H1 (cell line): ENCODE measurements around the gene TAT. TPM values are rescaled to one million over a fixed set of nuclear protein-coding genes. Genes with fewer than 3 reads are reported as not detected.

ENCODE experiments used
- TCF12 ChIP-seq: IDR thresholded peaks from 2 replicates; pipeline ENCODE4 v1.6.1; 2011; ENCODE audit warnings: low read depth, mild to moderate bottlenecking, low read length
- polyA plus RNA-seq, 7 experiments: library from polyadenylated mRNA; depleted of rRNA in 3 of 7; stranded (reverse) in 5 of 7; unstranded in 2 of 7; fragments of >200 nt in 5 of 7; fragments of 200-250 nt in 2 of 7; gene quantifications; 1 replicate in 5 of 7; 2 replicates in 1 of 7; 4 replicates in 1 of 7; pipeline versions ENCODE4 v1.2.1 to v1.2.3, GENCODE V29; 2011 to 2013; ENCODE audit warnings: missing spikeins in 2 of 7, mixed read lengths in 2 of 7
- total RNA-seq: library from RNA; stranded (reverse); fragmentation: NEBNext Ultra II Directional; extraction: Animal tissue kit (Norgen Biotek cat#: 25700); gene quantifications from 2 replicates; pipeline ENCODE4 v1.2.1, GENCODE V29; 2021
- TF ChIP-seq, protein P1 (sequence below): fragments of 300-600 bp; sonication (generic); IDR thresholded peaks from 2 replicates; pipeline ENCODE4 v1.7.1; 2012; ENCODE audit warnings: low read length, moderate library complexity, mild to moderate bottlenecking, inconsistent platforms; ENCODE audit not compliant: insufficient replicate concordance

The TAT gene
- total and polyA plus RNA-seq, 2 of the 8 experiments (the other 6 are each of a cell fraction or from before 2014, with no cell fraction given) = 0.03 TPM; not detected in 1

DNA sequence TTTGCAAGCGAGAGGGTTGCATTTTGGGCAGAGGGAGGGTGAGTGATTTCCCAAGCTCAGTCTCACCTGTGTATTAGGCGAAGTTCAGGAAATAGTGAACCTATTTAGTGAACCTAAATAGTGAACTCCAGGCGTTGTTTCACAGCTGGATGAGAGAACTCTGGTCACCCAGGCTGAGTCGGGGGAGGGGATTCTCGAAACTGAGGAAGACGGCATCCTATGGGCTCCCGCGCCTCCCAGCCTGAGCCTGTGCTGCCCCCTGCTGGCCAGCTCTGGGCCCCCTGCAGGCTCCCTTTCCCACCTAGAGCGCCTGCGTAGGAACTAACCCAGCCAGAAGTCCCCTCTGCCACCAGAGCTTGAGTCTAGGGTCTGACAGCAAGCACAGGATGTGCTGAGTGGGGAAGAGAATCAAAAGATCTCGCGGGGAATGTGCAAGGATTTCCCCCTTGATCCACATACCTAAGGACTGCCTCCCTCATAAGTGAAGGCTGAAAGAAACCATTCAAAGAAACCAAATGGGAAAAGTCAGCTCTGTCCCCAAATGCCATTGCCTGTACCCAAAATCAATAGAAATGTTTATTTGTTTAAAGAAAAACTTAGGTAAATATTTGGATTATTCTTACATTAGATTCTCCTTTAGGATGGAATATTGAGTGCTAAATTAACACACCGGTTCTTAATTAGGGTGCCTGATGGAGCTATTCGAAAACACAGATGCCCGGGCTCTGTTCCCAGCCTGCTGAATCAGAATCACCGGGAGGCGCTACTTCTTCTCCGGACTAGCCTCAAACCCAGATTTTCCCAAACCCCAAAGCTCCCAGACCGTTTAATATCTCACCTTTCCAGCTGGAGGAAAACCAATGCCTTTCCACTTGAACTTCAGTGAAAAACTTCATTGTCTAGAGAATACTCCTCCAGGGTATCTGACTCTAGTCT is 34.3 kb upstream of the TAT start (continued):
- TF ChIP-seq, protein P1, sequence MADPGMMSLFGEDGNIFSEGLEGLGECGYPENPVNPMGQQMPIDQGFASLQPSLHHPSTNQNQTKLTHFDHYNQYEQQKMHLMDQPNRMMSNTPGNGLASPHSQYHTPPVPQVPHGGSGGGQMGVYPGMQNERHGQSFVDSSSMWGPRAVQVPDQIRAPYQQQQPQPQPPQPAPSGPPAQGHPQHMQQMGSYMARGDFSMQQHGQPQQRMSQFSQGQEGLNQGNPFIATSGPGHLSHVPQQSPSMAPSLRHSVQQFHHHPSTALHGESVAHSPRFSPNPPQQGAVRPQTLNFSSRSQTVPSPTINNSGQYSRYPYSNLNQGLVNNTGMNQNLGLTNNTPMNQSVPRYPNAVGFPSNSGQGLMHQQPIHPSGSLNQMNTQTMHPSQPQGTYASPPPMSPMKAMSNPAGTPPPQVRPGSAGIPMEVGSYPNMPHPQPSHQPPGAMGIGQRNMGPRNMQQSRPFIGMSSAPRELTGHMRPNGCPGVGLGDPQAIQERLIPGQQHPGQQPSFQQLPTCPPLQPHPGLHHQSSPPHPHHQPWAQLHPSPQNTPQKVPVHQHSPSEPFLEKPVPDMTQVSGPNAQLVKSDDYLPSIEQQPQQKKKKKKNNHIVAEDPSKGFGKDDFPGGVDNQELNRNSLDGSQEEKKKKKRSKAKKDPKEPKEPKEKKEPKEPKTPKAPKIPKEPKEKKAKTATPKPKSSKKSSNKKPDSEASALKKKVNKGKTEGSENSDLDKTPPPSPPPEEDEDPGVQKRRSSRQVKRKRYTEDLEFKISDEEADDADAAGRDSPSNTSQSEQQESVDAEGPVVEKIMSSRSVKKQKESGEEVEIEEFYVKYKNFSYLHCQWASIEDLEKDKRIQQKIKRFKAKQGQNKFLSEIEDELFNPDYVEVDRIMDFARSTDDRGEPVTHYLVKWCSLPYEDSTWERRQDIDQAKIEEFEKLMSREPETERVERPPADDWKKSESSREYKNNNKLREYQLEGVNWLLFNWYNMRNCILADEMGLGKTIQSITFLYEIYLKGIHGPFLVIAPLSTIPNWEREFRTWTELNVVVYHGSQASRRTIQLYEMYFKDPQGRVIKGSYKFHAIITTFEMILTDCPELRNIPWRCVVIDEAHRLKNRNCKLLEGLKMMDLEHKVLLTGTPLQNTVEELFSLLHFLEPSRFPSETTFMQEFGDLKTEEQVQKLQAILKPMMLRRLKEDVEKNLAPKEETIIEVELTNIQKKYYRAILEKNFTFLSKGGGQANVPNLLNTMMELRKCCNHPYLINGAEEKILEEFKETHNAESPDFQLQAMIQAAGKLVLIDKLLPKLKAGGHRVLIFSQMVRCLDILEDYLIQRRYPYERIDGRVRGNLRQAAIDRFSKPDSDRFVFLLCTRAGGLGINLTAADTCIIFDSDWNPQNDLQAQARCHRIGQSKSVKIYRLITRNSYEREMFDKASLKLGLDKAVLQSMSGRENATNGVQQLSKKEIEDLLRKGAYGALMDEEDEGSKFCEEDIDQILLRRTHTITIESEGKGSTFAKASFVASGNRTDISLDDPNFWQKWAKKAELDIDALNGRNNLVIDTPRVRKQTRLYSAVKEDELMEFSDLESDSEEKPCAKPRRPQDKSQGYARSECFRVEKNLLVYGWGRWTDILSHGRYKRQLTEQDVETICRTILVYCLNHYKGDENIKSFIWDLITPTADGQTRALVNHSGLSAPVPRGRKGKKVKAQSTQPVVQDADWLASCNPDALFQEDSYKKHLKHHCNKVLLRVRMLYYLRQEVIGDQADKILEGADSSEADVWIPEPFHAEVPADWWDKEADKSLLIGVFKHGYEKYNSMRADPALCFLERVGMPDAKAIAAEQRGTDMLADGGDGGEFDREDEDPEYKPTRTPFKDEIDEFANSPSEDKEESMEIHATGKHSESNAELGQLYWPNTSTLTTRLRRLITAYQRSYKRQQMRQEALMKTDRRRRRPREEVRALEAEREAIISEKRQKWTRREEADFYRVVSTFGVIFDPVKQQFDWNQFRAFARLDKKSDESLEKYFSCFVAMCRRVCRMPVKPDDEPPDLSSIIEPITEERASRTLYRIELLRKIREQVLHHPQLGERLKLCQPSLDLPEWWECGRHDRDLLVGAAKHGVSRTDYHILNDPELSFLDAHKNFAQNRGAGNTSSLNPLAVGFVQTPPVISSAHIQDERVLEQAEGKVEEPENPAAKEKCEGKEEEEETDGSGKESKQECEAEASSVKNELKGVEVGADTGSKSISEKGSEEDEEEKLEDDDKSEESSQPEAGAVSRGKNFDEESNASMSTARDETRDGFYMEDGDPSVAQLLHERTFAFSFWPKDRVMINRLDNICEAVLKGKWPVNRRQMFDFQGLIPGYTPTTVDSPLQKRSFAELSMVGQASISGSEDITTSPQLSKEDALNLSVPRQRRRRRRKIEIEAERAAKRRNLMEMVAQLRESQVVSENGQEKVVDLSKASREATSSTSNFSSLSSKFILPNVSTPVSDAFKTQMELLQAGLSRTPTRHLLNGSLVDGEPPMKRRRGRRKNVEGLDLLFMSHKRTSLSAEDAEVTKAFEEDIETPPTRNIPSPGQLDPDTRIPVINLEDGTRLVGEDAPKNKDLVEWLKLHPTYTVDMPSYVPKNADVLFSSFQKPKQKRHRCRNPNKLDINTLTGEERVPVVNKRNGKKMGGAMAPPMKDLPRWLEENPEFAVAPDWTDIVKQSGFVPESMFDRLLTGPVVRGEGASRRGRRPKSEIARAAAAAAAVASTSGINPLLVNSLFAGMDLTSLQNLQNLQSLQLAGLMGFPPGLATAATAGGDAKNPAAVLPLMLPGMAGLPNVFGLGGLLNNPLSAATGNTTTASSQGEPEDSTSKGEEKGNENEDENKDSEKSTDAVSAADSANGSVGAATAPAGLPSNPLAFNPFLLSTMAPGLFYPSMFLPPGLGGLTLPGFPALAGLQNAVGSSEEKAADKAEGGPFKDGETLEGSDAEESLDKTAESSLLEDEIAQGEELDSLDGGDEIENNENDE = no peak
- no peak for TF ChIP-seq TCF12
